IPS-18a (cell line): Measurements from ENCODE around the gene PRKAG2.

Experiments used
- H3K27ac ChIP-seq: one replicate; pipeline ENCODE4 v1.5.1; 2013; ENCODE audit warnings: low read length
- H3K27me3 ChIP-seq: one replicate; pipeline ENCODE4 v1.6.1; 2013; ENCODE audit warnings: mild to moderate bottlenecking, low read length; ENCODE audit not compliant: control insufficient read depth, insufficient read depth
- H3K36me3 ChIP-seq: one replicate; pipeline ENCODE4 v1.6.1; 2013; ENCODE audit warnings: low read depth, low read length; ENCODE audit not compliant: control insufficient read depth
- H3K4me1 ChIP-seq: one replicate; pipeline ENCODE4 v1.6.1; 2013; ENCODE audit warnings: low read depth, low read length; ENCODE audit not compliant: control insufficient read depth
- H3K4me3 ChIP-seq: one replicate; pipeline ENCODE4 v1.5.1; 2013; ENCODE audit warnings: low read length
- H3K9ac ChIP-seq: one replicate; pipeline ENCODE4 v1.6.1; 2013; ENCODE audit warnings: mild to moderate bottlenecking, low read length, moderate library complexity
- H3K9me3 ChIP-seq: one replicate; pipeline ENCODE4 v1.6.1; 2013; ENCODE audit warnings: low read depth, low read length; ENCODE audit not compliant: control insufficient read depth

The PRKAG2 gene

DNA sequence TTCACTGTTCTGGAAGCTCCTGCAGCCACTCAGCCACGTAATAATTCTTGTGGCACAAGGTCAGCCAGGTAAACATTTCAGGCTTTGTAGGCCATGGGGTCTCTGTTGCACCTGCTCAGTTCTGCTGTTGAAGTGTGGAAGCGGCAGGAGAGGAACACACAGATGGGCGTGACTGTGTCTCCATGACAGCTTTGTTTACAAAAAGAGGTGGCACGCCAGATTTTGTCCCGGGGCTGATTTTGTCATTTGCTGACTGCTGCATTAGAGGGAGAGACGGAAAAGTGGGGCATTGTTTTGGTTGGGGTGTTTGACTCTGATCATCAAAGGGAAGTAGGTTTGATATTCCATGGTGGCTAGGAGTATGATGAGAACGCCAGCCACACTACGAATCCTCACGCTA is 103.1 kb downstream of the PRKAG2 start:
- Histone ChIP-seq H3K4me3 (no peak overlapping the region), H3K36me3 (no peaks in the 10 kb centered on the region), H3K9me3 (no peaks in the 10 kb centered on the region), H3K9ac (no peak overlapping the region), H3K4me1 (no peaks in the 10 kb centered on the region), H3K27ac (no peak overlapping the region), H3K27me3 (no peaks in the 10 kb centered on the region)

DNA sequence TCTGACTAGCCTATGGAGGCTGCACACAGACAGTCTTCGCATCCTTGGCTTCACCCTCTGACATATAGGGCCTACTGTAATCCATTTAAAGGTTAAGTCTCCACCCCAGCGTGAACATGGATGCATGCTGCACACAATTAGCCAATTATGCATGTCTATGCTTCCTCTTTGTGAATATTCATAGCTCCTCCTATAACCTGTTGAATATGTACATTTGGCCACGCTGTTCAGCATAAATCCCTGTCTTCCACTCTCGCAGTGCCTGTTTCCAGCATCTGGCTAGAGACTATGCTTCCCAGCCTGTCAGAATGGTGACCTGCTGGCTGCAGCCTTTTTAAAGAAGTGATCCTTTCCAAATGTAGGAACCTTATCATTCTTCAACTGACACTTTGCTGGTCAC is 106.7 kb downstream of the PRKAG2 start:
- no peaks in the 10 kb centered on the region for H3K9me3 ChIP-seq
- H3K27ac ChIP-seq = no peak overlapping the region
- H3K9ac ChIP-seq = no peak overlapping the region
- no peaks in the 10 kb centered on the region for H3K36me3 ChIP-seq
- H3K4me1 ChIP-seq = no peaks in the 10 kb centered on the region
- H3K4me3 ChIP-seq = no peak overlapping the region
- no peaks in the 10 kb centered on the region for H3K27me3 ChIP-seq

DNA sequence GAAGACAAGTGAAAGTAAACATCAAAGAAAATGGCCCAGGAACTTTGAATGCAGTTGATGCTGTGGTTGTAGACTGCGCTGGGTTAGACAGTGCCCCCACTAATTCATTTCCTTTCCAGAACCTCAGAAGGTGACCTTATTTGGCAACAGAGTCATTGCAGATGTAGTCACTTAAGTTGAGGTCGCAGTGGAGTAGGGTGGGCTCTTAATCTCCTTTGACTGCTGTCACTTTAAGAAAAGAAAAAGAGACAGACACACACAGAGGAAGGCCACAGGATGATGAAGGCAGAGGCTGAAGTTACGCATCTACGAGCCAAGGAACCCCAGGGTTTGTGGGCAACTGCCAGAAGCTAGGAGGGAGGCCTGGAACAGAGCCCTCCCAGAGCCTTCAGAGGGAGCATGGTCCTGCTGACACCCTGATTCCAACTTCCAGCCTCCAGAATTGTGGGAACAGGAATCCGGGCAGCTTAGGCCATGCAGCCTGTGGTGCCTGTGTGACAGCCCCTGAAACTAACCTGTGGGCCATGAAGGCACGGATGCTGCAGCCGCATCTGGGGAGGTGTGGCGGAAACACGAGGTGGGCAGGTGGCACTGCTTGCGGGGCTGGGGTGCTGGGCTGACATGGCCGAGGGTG is 107.6 kb downstream of the PRKAG2 start:
- no peak overlapping the region for H3K4me3 ChIP-seq
- no peaks in the 10 kb centered on the region for H3K4me1 ChIP-seq
- no peak overlapping the region for H3K27ac ChIP-seq
- H3K9ac ChIP-seq = no peak overlapping the region
- no peaks in the 10 kb centered on the region for H3K36me3 ChIP-seq
- H3K27me3 ChIP-seq = no peaks in the 10 kb centered on the region
- no peaks in the 10 kb centered on the region for H3K9me3 ChIP-seq

DNA sequence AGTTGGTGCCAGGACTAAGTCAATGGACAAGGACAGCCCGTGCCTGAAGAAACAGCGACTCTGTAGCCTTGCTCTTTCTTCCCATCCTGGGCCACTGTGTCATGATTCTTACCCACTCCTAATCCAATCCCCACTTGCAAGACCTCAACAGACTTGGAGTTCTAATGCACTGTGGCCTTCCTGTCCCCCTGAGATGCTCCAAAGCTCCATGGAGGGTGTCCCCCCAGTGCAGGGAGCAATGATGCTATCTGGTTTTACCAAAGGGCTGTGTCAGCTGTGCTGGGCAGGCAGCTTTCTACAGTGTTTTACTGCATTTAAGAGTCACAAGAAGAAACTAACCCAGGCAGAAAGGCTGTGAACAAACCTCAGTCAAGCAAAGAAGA is 108.1 kb downstream of the PRKAG2 start:
- no peak overlapping the region for H3K9ac ChIP-seq
- no peaks in the 10 kb centered on the region for H3K9me3 ChIP-seq
- H3K36me3 ChIP-seq = no peaks in the 10 kb centered on the region
- H3K4me3 ChIP-seq = no peak overlapping the region
- H3K4me1 ChIP-seq = no peaks in the 10 kb centered on the region
- H3K27me3 ChIP-seq = peaks cover 3% of the 10 kb centered on the region
- no peak overlapping the region for H3K27ac ChIP-seq

DNA sequence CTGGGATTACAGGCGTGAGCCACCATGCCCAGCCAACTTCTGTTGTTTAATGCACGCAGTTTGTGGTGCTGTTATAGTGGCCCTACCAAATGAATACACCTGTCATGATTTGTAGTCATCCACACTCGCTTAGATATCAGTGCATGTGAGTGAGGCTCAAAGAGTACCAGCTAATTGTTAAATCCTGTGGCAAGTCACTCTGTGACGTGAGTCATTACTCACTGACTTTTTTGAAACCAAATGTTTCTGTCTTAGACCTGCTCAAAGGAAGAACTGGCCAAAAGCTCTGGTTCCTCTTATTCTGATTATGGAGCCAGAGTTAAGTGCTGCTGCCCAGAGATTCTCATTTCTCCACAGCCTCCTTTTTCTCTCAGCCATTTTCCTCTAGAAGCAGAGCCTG is 109.4 kb downstream of the PRKAG2 start:
- no peaks in the 10 kb centered on the region for H3K4me1 ChIP-seq
- no peak overlapping the region for H3K9ac ChIP-seq
- H3K9me3 ChIP-seq = no peaks in the 10 kb centered on the region
- H3K27me3 ChIP-seq = peaks cover 15% of the 10 kb centered on the region
- H3K27ac ChIP-seq = no peak overlapping the region
- H3K36me3 ChIP-seq = no peaks in the 10 kb centered on the region
- H3K4me3 ChIP-seq = no peak overlapping the region

DNA sequence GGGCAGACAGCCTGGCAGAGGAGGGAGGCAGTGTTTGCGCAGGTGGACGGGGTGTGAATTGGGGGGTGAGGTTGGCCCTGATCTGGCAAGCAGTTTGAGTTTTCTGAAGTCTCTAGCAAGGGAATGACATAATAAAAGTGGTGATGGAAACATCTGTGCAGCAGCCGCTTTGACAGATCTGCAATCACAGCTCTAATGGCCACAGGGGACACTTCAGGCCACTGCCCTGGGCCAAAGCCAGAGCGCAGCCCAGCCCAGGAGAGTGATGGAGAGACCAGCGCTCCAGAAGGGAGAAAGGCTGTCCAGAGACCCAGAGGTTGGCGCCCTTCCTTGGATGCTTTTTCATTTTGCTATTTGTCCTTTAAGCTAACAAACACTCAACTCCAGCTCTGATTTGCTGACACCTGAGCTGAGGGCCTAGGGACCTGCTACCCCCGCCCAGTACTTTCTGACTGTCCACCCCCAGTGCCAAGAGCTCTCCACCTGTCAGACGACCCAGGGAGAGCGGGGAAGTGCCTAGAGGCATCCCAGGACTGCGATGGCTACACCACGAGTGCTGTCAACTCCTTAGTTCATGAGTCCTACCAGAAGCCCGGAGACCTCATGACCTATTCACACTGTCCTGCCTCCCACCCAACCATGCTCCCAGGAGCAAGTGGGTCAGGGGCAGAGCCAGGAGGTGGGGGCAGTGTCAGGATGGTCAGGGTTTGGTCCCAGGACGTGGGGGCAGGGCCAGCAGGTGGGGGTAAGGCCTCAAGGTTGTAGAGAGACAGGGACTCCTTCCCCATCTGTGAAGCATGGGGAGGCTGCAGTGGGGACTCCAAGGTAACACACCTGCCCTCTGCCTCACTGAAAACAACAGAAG is 112.6 kb downstream of the PRKAG2 start:
- no peak overlapping the region for H3K9ac ChIP-seq
- H3K27me3 ChIP-seq = peaks cover 19% of the 10 kb centered on the region
- no peak overlapping the region for H3K4me3 ChIP-seq
- no peaks in the 10 kb centered on the region for H3K4me1 ChIP-seq
- H3K9me3 ChIP-seq = no peaks in the 10 kb centered on the region
- H3K27ac ChIP-seq = no peak overlapping the region
- H3K36me3 ChIP-seq = no peaks in the 10 kb centered on the region

DNA sequence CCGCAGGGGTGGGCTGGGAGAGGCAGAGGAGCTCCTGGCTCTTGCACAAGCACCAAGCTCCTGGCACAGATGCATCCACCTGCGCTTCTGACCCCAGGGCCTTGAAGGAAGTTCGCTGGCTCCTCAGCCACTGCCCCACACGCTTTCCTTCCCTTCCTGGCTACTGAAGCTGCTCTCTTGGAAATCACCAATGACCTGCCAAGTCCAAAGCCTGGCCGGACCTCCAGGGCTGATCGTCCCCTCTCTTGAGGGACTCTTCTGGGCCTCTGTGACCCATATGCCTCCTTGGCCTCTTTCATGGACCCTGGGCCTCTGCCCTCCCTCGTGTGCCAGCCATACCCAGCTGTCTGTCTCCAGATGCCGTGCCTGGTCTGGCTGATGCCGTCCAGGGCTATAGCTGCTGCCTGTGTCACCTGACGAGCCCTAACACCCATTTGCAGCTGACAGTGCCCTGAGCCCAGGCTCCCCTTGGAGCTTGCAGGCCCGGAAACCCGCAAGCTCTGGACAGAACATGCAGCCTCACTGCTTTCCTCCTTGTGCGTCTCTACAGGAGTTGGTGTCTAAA is 113.4 kb downstream of the PRKAG2 start:
- Histone ChIP-seq H3K9me3 (no peaks in the 10 kb centered on the region), H3K27me3 (peaks cover 19% of the 10 kb centered on the region), H3K36me3 (no peaks in the 10 kb centered on the region), H3K4me3 (no peak overlapping the region), H3K9ac (no peak overlapping the region), H3K4me1 (no peaks in the 10 kb centered on the region), H3K27ac (no peak overlapping the region)

DNA sequence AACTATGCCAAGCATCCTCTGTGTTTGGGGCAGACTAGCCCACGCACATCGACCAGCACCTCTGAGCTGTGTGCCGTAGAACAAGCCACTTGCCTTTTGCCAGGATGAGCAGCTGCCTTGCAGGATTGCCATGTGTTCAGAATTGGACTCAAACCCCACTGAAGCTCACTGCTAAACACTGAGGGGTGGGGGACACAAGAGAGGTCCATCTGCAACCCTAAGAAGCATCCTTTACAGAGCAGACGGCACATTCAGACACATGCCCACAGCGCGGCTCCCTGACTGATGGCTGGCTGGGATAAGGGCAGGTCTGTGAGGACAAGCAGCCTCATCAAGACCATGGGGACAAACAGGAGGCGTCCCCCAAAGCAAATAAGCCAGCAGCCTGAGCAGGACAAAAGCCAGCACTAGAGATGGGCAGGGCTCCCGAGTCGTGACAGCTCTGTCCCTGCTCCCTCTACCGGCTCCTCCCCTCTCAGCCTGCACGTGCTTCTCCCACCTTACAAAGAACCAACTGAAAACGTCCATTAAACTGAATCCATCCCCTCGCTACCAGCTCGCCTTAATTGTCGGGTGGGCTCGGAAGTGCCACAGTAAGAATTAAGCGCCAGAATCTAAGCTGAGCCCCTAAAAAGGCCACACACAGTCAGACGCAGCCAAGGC is 114.2 kb downstream of the PRKAG2 start:
- H3K36me3 ChIP-seq = no peaks in the 10 kb centered on the region
- no peaks in the 10 kb centered on the region for H3K4me1 ChIP-seq
- H3K9me3 ChIP-seq = no peaks in the 10 kb centered on the region
- H3K27me3 ChIP-seq = peaks cover 19% of the 10 kb centered on the region
- no peak overlapping the region for H3K9ac ChIP-seq
- no peak overlapping the region for H3K4me3 ChIP-seq
- no peak overlapping the region for H3K27ac ChIP-seq

DNA sequence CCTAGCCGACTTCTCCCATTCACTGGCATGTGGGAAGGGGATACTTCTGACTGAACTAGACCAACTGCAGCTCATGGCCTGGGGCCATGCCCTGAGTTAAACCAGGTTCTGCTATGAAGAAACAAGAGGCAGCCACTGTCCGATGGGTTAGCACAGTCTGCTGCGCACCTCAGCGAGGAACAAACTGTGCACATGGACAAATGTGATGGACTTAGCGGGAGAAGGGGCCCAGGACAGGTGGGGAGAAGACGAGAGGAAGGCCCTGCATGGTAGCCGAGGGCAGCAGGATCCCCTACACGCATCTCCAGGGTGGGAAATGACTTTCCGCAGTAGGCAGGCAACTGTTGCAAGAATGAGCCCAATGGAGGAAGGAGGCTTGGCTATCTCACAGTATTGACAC is 115.0 kb downstream of the PRKAG2 start:
- Histone ChIP-seq H3K27ac (no peak overlapping the region), H3K9ac (no peak overlapping the region), H3K9me3 (no peaks in the 10 kb centered on the region), H3K27me3 (peaks cover 19% of the 10 kb centered on the region), H3K4me3 (no peak overlapping the region), H3K36me3 (no peaks in the 10 kb centered on the region), H3K4me1 (peaks cover 7% of the 10 kb centered on the region)

DNA sequence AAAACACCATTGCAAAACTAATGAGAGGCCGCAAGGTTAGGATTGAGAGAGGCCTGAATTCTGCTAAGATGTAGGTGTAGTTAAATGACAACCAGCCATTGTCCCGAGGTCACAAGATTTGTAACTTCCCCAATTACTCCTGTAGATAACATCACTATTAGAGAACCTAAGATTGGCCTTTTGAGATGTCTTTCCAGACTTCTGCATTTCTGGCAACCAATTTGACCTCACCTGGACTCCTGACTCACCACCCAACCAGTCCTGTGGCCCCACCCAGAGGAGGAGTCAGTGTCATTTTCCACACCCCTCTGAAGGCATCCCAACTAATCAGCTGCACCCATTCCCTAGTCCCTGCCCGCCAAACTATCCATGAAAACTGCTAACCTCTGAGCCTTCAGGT is 115.7 kb downstream of the PRKAG2 start:
- H3K4me1 ChIP-seq = peaks cover 10% of the 10 kb centered on the region

DNA sequence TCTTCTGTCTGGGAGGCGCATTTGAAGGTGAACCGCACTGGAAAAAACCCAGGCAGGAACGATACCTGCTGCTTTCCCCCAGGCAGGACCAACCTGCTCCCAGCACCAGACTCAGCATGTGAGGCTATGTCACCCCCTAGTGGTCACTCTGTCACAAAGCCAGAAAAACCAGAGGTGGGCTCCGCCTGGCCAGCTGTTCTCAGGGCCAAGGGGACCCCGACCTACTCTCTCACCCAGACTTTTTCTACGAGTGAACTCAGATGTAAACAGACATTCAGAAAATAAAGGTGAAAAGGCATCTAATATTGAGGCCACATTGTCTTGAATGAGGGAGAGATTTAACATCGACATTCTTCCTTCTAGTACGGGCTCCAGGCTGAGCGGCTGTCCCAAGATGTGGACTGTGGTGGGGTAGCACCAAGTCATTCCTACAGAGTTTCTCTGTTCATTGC is 117.3 kb downstream of the PRKAG2 start:
- Histone ChIP-seq H3K4me1 (peaks cover 10% of the 10 kb centered on the region), H3K9me3 (no peaks in the 10 kb centered on the region), H3K27ac (no peak overlapping the region), H3K27me3 (peaks cover 19% of the 10 kb centered on the region), H3K36me3 (no peaks in the 10 kb centered on the region), H3K9ac (no peak overlapping the region), H3K4me3 (no peak overlapping the region)

More for the DNA sequence above, 115.7 kb downstream of the PRKAG2 start:
- Histone ChIP-seq H3K4me3 (no peak overlapping the region), H3K36me3 (no peaks in the 10 kb centered on the region), H3K27me3 (peaks cover 19% of the 10 kb centered on the region), H3K27ac (no peak overlapping the region), H3K9ac (no peak overlapping the region), H3K9me3 (no peaks in the 10 kb centered on the region)
